Measurements from ENCODE around the gene TGFA.
A peak's percentile ranks its signal among the peaks of the same experiment; 100 is the strongest.
"Not testable (repeated sequence)": the region's sequence is repeated elsewhere in the genome, so short reads cannot be mapped to it uniquely, and the experiment has no call there.

Gene TGFA

DNA sequence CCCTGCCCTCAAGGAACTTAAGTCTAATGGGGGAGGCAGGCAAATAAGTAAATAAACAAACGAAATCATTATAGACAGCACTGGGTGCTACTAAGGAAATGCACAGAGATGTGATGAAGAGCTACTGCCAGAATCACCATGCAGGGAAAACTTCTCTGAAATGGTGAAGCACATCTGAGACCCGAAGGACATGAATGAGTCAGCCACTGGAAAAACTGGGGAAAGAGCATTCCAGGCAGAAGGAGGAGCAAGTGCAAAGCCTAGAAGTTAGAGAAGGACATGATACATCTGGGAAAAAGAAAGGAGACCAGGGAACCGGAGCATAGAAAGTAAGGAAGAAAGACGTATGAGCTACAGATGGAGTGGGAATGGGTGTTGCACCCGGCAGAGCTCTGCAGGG is 56.8 kb downstream of the TGFA start:
- no peak for DNase-seq

DNA sequence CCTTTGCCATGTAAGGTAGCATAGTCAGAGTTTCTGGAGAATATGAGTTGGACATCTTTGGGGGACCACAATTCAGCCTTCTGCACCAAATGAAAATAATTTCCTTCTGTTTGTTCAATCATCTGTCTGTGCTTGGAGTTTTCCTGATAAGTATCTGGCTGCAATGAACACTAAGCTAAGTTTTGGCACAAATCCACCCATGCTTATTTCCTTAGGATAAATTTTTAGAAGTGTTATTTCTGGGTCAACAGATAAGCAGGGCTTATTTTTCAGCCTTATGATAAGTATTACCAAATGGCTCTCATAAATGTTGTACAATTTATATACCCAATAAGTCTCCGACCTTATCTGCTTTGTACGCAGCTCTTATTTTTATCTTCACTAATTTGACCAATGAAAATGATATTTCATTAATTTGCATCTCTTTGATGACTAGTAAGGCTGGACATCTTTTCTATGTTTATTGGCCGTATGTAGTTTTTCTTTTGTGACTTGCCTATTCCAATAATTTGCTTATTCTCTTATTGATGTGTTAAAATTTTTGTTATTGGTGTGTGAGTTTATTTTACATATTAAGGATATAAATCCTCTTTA is 59.2 kb downstream of the TGFA start:
- DNase-seq = no peak

GRCh38 chr2:70490381-70490780 is 63.2 kb downstream of the TGFA start:
- no peak for DNase-seq

DNA sequence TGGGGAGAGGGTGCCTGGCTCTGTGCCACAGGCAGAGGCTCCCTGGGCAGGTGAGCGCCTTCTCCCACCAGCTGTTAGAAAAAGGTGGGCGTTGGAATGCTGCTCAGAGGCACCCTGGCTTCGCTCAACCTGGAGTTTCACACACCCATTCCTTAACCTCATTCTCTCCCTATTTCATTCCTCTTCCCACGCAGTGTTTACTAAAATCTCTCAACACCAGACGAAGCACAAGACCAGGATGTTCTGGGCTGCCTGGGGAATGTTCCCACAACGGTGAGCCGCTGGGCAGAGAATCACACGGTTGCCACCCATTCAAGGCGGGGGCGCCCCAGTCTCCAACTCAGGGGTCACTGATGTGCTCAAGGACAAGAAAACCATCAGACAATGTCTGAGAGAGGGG is 64.5 kb downstream of the TGFA start:
- DNase-seq = no peak

GRCh38 chr2:70484086-70484485 is 69.5 kb downstream of the TGFA start:
- DNase-seq = no peak

- DNase-seq = no peak
Measured at GRCh38 chr2:70482401-70482800, 71.2 kb downstream of the TGFA start.

GRCh38 chr2:70480468-70480867 is 73.2 kb downstream of the TGFA start:
- no peak for DNase-seq

DNA sequence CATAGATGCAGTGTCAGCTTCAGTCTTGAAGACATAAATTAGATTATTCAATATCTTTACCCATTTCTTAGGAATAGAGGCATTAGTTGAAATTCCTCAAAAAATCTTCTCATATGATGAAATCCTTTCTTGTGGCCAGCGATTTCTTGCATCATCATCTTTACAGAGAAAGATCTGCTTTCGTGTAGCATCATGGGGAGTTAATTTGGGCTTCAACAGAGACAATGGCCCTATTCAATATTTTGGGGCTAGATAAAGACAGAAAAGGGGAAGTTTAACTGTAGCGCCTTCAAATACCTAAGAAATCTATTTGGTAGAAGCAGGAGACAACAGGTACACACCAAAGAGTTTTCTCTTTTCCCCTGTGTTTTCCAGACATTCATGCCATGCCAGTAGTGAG is 73.8 kb downstream of the TGFA start:
- DNase-seq = no peak

DNA sequence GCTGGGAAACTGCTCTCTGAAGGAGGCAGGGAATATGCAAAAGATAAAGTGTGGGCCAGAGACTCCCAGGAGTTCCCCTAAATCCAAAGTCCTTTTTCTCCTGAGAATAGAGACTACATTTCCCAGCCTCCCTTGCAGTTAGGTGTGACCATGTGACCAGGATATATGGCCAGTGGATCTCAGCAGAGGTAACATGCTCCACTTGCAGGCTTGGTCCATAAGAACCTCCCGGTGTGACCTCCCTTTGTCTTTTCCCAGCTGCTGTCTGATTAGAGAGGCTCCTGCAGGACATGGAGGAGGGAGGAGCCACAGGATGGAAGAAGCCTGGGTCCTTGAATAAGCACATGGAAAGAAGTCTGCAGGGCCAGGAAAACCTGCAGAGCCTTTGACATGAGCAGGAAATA is 76.2 kb downstream of the TGFA start:
- DNase-seq = no peak

DNA sequence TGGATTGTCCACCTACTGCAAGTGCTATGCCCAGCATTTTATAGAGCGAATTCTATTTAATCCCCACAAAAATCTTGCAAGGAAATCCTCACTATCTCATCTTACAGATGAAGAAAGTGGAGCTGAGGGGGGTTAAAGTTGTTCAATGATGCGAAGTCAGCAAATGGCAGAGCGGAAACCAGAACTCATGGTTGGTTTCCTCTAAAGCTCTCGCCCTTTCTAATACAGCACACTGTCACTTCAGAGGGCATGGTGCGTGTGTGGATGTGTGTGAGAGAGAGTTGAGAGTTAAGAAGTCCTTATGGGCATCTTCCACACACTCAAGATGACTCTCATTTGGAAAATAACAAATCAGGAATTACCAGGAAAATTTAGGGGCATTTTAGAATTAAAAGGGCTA is 78.4 kb downstream of the TGFA start:
- DNase-seq = peak; percentile 46

- no peak for DNase-seq
Measured at GRCh38 chr2:70474256-70474848, 79.3 kb downstream of the TGFA start.

- DNase-seq = peak; percentile 32
Measured at GRCh38 chr2:70473101-70473722, 80.4 kb downstream of the TGFA start.

DNA sequence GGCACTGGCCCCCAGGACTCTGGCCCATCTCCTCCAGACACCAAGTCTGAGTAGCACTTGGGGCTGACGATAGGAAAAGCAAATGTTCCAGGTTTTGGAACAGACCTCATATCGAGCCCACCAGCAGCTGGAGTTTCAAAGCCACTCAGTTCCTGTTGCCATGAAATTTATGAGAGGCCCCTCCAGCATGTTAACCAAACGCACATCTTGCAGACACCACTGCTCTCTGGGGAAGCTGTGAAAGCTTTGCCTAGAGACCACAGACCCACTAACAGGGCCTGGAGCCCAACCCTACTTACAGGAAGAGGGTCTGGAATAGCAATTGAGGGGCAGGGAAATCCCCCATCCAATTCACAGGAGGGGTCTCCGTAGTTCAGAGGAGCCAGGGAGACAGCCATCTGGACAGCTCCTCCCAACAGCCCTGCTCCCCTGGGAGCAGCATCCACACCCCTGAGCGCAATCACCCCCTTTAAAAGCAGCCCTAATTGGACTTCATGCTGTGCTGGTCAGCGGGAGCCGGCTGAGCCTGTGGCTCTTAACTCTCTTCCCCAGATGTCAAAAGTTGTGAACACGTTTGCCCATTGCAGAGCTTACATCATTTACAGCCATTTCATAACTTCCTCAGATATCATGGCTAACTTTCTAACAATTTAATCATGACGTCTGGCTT is 81.3 kb downstream of the TGFA start:
- no peak for DNase-seq

GRCh38 chr2:70471129-70471528 is 82.5 kb downstream of the TGFA start:
- DNase-seq = peak; percentile 11

GRCh38 chr2:70469961-70470360 is 83.7 kb downstream of the TGFA start:
- no peak for DNase-seq

- no peak for DNase-seq
Measured at GRCh38 chr2:70469435-70469834, 84.2 kb downstream of the TGFA start.

DNA sequence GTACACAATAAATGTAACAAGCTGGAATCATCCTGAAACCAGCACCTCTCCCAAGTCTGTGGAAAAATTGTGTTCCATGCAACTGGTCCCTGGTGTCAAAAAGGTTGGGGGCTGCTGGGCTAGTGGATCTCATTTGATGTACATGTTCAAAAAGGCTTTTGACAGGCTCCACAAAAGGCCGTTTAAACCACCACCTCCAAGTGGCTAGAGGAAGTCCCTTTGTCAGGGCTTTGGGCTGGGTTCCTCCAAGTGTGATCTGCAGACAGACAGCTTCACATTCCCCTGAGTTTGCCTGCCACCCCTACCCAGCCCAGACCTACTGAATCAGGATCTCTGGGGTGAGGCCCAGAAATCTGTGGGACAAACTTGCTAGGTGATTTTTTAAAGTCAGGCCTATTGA is 84.7 kb downstream of the TGFA start:
- no peak for DNase-seq

GRCh38 chr2:70467831-70468779 is 85.5 kb downstream of the TGFA start:
- no peak for DNase-seq

DNA sequence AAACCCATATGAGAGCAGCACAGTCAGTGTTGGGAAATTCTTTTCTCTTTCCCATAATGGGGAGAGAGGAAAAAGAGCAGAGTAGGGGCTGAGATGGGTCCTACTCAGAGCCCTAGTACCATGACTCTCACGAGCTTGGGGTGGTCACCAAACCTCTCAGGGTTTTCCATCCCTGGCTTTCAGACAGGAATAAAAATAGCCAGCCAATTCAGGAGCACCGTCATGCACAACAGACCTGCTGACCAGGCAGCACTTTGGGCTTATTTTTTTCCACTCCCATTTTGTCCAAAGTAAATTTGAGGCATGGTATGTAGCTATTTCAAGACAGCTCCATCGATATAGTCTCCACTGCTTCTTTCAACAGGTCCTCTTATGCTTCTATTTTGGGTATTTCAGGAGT is 86.4 kb downstream of the TGFA start:
- no peak for DNase-seq

GRCh38 chr2:70466647-70467046 is 87.0 kb downstream of the TGFA start:
- DNase-seq = not testable (repeated sequence)

- no peak for DNase-seq
Measured at GRCh38 chr2:70463997-70464396, 89.6 kb downstream of the TGFA start.

GRCh38 chr2:70463581-70463980 is 90.0 kb downstream of the TGFA start:
- no peak for DNase-seq
